Immature natural killer cell (primary cell): ENCODE data around the gene ATOH8. TPM values are rescaled to one million over a fixed set of nuclear protein-coding genes. Genes with fewer than 3 reads are reported as not detected.

Experiments used
- DNase-seq, 3 donors: peaks; one replicate each; pipeline ENCODE4 v3.0.0; 2022; ENCODE audit warnings: mixed read lengths in 1 of 3
- H3K27ac Mint-ChIP-seq, 6 donors: one replicate each; pipeline ENCODE4 v1.8.0; 2020; ENCODE audit warnings: mixed read lengths in 6 of 6, mild to moderate bottlenecking in 5 of 6, inconsistent platforms in 4 of 6, moderate library complexity in 3 of 6
- H3K27me3 Mint-ChIP-seq, 3 donors: one replicate each; pipeline ENCODE4 v1.8.0; 2020 to 2021; ENCODE audit warnings: low read depth in 3 of 3, mild to moderate bottlenecking in 3 of 3, mixed read lengths in 3 of 3, moderate library complexity in 3 of 3, inconsistent platforms in 1 of 3
- H3K36me3 Mint-ChIP-seq, 3 donors: one replicate each; pipeline ENCODE4 v1.8.0; 2020; ENCODE audit warnings: mixed read lengths in 3 of 3, inconsistent platforms in 2 of 3, mild to moderate bottlenecking in 2 of 3
- H3K4me1 Mint-ChIP-seq, 2 donors: one replicate each; pipeline ENCODE4 v1.8.0; 2020; ENCODE audit warnings: inconsistent platforms in 2 of 2, mild to moderate bottlenecking in 2 of 2, mixed read lengths in 2 of 2, moderate library complexity in 1 of 2
- H3K4me3 Mint-ChIP-seq, 5 donors: one replicate each; pipeline ENCODE4 v1.8.0; 2020; ENCODE audit warnings: mild to moderate bottlenecking in 5 of 5, mixed read lengths in 5 of 5, inconsistent platforms in 3 of 5, moderate library complexity in 3 of 5
- H3K9me3 Mint-ChIP-seq, 6 donors: one replicate each; pipeline ENCODE4 v1.8.0; 2020; ENCODE audit warnings: mild to moderate bottlenecking in 6 of 6, mixed read lengths in 6 of 6, inconsistent platforms in 4 of 6, moderate library complexity in 3 of 6
- polyA plus RNA-seq, 3 donors: library from polyadenylated mRNA; unstranded; fragments of 300-500 nt; fragmentation: Illumina TruSeq; gene quantifications; one replicate each; pipeline ENCODE4 v1.2.3, GENCODE V29; 2021

The ATOH8 gene
- polyA plus RNA-seq, 3 donors from 2014 or later, result not detected

GRCh38 chr2:85723707-85724360 lies 30.0 kb upstream of the ATOH8 start:
- no peak overlapping the region for H3K4me3 Mint-ChIP-seq
- H3K27ac Mint-ChIP-seq, result peak overlapping the region in 1 of 6 donors; percentile 17
- H3K4me1 Mint-ChIP-seq, result peaks cover 1 to 3% of the 10 kb centered on the region in 2 donors
- no peaks in the 10 kb centered on the region for H3K9me3 Mint-ChIP-seq
- H3K36me3 Mint-ChIP-seq, result peaks cover 0 to 5% (median 0%) of the 10 kb centered on the region in 3 donors
- no peak for DNase-seq
- peaks cover 2 to 6% (median 5%) of the 10 kb centered on the region in 3 donors for H3K27me3 Mint-ChIP-seq

GRCh38 chr2:85724731-85725181 lies 29.0 kb upstream of the ATOH8 start:
- Mint-ChIP-seq H3K9me3 (no peaks in the 10 kb centered on the region), H3K27ac (no peak overlapping the region), H3K36me3 (peaks cover 0 to 5% (median 0%) of the 10 kb centered on the region in 3 donors), H3K4me1 (peaks cover 7 to 12% of the 10 kb centered on the region in 2 donors), H3K27me3 (peaks cover 3 to 6% (median 3%) of the 10 kb centered on the region in 3 donors), H3K4me3 (no peak overlapping the region)
- no peak for DNase-seq

DNA sequence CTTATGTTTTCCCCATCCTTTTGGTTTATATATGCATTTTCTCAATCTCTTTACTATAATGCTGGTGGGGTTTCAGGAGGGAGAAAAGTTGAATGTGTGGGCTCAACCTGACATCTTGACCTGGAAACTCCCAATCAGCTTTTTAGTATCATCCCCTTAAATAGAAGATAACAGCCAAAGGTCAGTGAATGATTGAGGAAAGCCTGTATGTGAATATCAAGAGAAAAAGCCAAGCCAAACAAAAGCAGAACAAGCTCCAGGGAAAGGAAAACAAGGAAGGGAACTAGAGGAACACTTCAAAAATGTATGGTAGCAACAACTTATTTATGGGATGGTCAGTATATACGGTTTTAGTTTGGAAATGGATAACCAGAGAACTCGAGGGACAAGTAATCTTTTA lies 28.3 kb upstream of the ATOH8 start:
- Mint-ChIP-seq H3K4me3 (no peak overlapping the region), H3K27ac (no peak overlapping the region), H3K27me3 (peaks cover 3 to 6% (median 3%) of the 10 kb centered on the region in 3 donors), H3K36me3 (no peaks in the 10 kb centered on the region), H3K9me3 (no peaks in the 10 kb centered on the region), H3K4me1 (peaks cover 7 to 13% of the 10 kb centered on the region in 2 donors)
- DNase-seq, result no peak

DNA sequence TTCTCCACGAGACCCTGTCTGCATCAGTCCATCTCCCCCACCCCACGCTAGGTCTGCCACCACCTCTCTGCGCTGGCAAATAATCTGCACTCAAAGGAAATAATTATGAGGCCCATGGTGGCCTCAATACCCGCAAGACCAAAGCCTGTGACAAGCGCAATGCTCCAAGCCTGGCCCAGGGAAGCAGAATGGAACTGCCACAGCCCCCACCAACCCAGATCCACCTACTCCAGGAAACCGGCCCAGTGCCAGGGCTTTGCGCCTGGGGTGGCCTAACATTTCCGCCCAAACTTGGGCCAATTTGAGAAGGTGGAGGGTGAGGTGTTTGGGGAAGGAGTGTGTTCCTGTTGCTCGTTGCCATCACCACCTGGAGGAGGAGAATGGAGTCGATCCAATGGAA lies 26.0 kb upstream of the ATOH8 start:
- no peak overlapping the region for H3K27ac Mint-ChIP-seq
- peaks cover 3% of the 10 kb centered on the region in 3 donors for H3K27me3 Mint-ChIP-seq
- DNase-seq, result no peak
- H3K9me3 Mint-ChIP-seq, result no peaks in the 10 kb centered on the region
- no peaks in the 10 kb centered on the region for H3K36me3 Mint-ChIP-seq
- peaks cover 7 to 13% of the 10 kb centered on the region in 2 donors for H3K4me1 Mint-ChIP-seq
- no peak overlapping the region for H3K4me3 Mint-ChIP-seq

DNA sequence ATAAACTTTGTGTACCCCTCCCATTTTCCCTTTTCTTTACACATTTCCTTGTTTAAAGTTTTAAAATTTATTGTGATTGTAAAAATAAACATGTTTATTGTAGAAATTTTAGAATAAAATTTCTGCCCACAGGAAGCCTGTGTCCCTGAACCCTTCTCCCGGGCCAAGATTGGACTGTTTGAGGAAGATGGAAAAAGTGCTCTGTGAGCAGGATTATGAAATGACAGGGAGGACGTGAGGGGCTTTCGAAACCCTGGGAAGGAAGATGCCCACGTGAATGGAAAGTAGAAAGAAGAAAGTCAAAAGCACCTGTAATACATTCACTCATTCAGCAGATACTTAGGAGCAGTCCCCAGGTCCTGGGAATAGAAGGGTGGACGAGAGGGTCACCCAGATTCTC lies 25.4 kb upstream of the ATOH8 start:
- H3K36me3 Mint-ChIP-seq, result no peaks in the 10 kb centered on the region
- H3K4me3 Mint-ChIP-seq, result no peak overlapping the region
- DNase-seq, result no peak
- H3K27ac Mint-ChIP-seq, result no peak overlapping the region
- H3K27me3 Mint-ChIP-seq, result peaks cover 3% of the 10 kb centered on the region in 3 donors
- H3K4me1 Mint-ChIP-seq, result peaks cover 7 to 13% of the 10 kb centered on the region in 2 donors
- H3K9me3 Mint-ChIP-seq, result no peaks in the 10 kb centered on the region

DNA sequence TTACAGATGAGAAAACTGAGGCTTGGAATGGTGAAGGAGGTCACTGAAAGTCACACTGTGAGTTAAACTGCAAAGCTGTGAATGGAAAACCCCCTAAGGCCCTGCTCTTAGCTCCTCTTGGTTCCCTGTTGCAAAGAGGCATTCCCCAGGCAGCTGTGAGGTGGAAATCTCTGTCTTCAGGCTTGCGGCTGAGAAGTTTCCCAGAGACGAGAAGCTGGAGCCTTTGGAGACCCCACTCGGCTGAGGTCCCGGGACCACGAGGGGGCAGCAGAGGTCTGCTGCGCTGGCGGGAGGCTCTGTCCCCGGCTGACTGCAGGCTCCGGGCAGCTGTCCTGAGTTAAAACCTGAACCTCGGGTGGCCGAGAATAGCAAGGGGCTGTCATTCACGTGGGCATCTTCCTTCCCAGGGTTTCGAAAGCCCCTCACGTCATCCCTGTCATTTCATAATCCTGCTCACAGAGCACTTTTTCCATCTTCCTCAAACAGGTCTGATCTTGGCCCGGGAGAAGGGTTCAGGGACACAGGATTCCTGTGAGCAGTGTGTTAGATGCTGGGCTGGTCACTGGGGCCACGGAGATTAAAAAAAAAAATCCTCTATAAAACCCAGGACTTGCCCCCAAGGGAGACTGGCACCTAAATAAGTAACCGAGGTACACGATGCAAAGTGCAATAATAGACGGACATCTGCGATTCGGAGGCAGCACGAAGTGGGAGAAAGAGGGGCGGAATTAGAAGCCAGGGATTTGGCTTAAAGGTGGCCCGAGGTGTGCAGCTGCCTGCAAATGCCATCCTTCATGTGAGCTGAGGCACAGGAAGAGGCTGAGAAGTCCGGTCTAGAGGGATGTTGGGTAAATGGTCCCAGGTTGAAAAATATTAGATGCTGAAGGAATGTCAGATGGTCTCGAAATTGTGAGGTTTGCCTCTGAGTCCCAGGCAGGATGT lies 24.6 kb upstream of the ATOH8 start:
- peaks cover 7 to 13% of the 10 kb centered on the region in 2 donors for H3K4me1 Mint-ChIP-seq
- peak; percentile 62 to 69 (median 65) for DNase-seq
- H3K9me3 Mint-ChIP-seq, result no peaks in the 10 kb centered on the region
- peak overlapping the region in 1 of 5 donors; percentile 7 for H3K4me3 Mint-ChIP-seq
- H3K36me3 Mint-ChIP-seq, result no peaks in the 10 kb centered on the region
- peaks cover 3 to 4% (median 3%) of the 10 kb centered on the region in 3 donors for H3K27me3 Mint-ChIP-seq
- H3K27ac Mint-ChIP-seq, result peak overlapping the region in 2 of 6 donors; percentile 24 to 80

DNA sequence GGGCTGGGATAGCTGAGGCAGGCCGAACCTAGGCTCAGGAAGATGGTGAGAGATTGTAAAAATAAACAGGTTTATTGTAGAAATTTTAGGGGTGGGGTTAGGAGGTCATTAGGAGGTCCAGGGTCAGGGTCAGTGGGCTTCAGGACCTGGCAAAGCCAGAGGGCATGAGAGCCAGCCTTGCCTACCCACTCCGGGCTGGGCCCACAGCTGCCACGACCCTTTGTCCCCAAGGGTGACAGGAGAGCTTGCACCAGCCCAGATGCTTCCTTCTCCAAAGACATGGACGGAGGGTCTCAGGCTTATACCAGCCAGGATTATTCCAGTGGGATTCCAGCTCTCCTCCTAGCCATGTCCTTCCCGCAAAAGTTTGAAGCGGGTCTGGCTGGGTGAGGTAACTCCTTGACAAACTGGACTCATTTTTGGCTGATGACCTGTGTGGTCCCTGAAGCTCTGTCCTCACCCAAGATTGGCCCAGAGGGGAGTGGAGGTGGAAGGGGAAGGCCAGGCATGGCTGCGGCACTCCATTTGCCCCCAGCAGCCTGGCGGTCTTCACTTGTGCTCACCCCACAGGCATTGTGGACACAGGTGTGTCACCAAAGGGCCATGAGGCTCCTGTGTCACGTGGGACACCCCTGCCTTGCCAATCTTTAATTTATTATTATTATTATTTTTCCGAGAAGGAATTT lies 23.8 kb upstream of the ATOH8 start:
- Mint-ChIP-seq H3K27ac (peak overlapping the region in 2 of 6 donors; percentile 24 to 80), H3K4me1 (peaks cover 7 to 13% of the 10 kb centered on the region in 2 donors), H3K36me3 (no peaks in the 10 kb centered on the region), H3K9me3 (no peaks in the 10 kb centered on the region), H3K4me3 (no peak overlapping the region), H3K27me3 (peaks cover 3 to 4% (median 3%) of the 10 kb centered on the region in 3 donors)
- no peak for DNase-seq

GRCh38 chr2:85730686-85731230 lies 23.0 kb upstream of the ATOH8 start:
- H3K4me1 Mint-ChIP-seq, result peaks cover 7 to 13% of the 10 kb centered on the region in 2 donors
- H3K36me3 Mint-ChIP-seq, result no peaks in the 10 kb centered on the region
- H3K27me3 Mint-ChIP-seq, result peaks cover 0 to 3% (median 2%) of the 10 kb centered on the region in 3 donors
- DNase-seq, result no peak
- no peak overlapping the region for H3K27ac Mint-ChIP-seq
- no peaks in the 10 kb centered on the region for H3K9me3 Mint-ChIP-seq
- H3K4me3 Mint-ChIP-seq, result no peak overlapping the region

DNA sequence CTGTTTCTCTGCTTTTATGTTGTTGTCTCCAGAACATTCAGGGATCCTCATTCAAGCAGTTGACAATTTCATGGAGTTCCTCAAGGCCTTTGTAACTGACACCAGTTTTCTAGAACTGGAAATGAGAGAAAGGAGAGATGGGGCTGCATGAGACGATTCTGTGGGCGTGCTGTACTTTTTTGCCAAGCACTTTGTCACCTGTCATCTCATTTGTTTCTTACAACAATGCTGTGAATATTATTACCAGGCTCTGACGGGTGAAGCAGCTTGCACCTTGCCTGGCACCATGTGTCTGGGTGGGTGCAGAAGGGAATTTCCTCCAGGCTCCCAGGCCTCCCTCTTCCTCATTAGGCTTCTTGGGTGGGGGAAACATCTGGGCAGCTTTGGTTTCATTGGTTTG lies 22.2 kb upstream of the ATOH8 start:
- no peak for DNase-seq
- peaks cover 0 to 3% (median 2%) of the 10 kb centered on the region in 3 donors for H3K27me3 Mint-ChIP-seq
- no peak overlapping the region for H3K4me3 Mint-ChIP-seq
- H3K4me1 Mint-ChIP-seq, result peaks cover 7 to 13% of the 10 kb centered on the region in 2 donors
- no peak overlapping the region for H3K27ac Mint-ChIP-seq
- H3K9me3 Mint-ChIP-seq, result no peaks in the 10 kb centered on the region
- H3K36me3 Mint-ChIP-seq, result no peaks in the 10 kb centered on the region

GRCh38 chr2:85732467-85733120 lies 21.2 kb upstream of the ATOH8 start:
- peaks cover 0 to 3% (median 2%) of the 10 kb centered on the region in 3 donors for H3K27me3 Mint-ChIP-seq
- no peaks in the 10 kb centered on the region for H3K9me3 Mint-ChIP-seq
- H3K4me1 Mint-ChIP-seq, result peaks cover 7 to 13% of the 10 kb centered on the region in 2 donors
- H3K27ac Mint-ChIP-seq, result no peak overlapping the region
- DNase-seq, result no peak
- H3K36me3 Mint-ChIP-seq, result no peaks in the 10 kb centered on the region
- H3K4me3 Mint-ChIP-seq, result no peak overlapping the region

- Mint-ChIP-seq H3K9me3 (no peaks in the 10 kb centered on the region), H3K4me3 (no peak overlapping the region), H3K27me3 (peaks cover 0 to 3% (median 3%) of the 10 kb centered on the region in 3 donors), H3K4me1 (peaks cover 7 to 13% of the 10 kb centered on the region in 2 donors), H3K27ac (no peak overlapping the region), H3K36me3 (no peaks in the 10 kb centered on the region)
- DNase-seq, result no peak
Measured at GRCh38 chr2:85733121-85733960, 20.4 kb upstream of the ATOH8 start.

DNA sequence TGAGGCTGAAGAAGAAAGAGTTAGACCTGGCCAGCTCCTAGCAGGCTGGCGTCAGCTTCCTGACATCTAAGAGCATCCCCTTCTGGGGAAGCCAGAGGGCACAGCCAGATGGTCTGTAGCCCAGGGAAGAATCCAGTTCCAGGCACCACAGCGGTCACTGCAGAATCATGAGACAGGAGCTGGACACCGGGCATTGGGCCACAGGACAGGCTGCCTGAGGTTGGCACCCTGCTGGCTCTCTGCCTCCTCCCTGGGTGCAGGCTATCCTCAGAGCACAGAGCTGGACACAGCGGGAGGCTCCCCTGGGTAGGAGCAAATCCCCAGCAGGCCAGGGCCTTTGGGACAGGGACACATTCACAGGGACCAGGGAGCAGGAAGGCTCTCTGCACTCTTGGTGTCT lies 19.8 kb upstream of the ATOH8 start:
- Mint-ChIP-seq H3K27ac (no peak overlapping the region), H3K4me1 (peaks cover 4 to 8% of the 10 kb centered on the region in 2 donors), H3K27me3 (peaks cover 0 to 3% (median 3%) of the 10 kb centered on the region in 3 donors), H3K4me3 (no peak overlapping the region), H3K36me3 (no peaks in the 10 kb centered on the region), H3K9me3 (no peaks in the 10 kb centered on the region)
- DNase-seq, result no peak
